Superior temporal gyrus (tissue), 1 donor: Measurements from ENCODE around the gene DNMT3B.
"Not testable (repeated sequence)": the region's sequence is repeated elsewhere in the genome, so short reads cannot be mapped to it uniquely, and the experiment has no call there.

Experiments used
- DNase-seq: peaks from one replicate; pipeline ENCODE4 v3.0.0-alpha.2; 2016; ENCODE audit errors: extremely low spot score

Gene DNMT3B

DNA sequence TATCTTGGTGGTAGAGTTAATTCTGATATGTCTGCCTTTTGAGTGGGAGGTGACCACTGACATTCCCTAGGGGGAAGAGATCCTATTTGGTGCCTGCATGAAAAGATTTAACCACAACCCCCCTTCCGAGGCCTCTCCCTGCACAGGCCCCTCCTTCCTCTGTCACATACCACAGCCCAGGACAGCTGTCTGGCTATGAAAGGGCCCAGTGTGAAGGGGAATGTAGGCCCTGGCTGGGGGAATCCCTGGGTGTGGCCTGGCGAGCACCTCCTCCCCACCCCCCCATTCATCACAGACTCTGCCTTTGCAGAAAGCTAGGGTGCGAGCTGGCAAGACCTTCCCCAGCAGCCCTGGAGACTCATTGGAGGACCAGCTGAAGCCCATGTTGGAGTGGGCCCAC, 30.1 kb downstream of the DNMT3B start:
- no peak for DNase-seq

DNA sequence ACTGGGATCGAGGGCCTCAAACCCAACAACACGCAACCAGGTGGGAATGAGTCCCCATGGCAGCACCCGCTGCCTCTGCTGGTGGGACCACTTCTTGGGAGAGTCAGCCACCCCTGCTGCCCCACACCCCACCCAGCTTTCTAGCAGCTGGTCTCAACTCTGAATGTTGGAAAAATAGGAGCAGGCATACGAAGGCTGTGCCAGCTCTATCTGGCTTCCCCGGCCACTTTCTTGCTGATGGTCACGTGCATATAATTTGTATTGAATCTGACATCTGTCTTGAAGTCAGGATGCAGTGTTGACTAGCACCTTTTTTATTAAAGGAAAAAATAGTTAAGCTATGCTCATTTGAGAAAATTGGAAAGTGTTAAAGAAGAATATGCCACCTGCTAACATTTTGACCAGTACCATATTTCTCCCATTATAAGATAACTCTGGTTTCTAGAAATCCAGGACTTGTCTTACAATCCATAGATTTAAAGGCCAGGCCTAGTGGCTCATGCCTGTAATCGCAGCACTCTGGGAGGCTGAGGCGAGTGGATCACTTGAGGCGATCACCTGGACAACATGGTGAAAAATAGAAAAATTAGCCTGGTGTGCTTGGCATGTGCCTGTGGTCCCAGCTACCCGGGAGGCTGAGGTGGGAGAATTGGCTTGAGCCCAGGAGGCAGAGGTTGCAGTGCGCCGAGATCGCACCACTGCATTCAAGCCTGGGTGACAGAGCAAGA, 30.7 kb downstream of the DNMT3B start:
- no peak for DNase-seq

- DNase-seq: no peak
Observed at GRCh38 chr20:32796383-32796948, 34.3 kb downstream of the DNMT3B start.

GRCh38 chr20:32796981-32797451, 34.8 kb downstream of the DNMT3B start:
- no peak for DNase-seq

DNA sequence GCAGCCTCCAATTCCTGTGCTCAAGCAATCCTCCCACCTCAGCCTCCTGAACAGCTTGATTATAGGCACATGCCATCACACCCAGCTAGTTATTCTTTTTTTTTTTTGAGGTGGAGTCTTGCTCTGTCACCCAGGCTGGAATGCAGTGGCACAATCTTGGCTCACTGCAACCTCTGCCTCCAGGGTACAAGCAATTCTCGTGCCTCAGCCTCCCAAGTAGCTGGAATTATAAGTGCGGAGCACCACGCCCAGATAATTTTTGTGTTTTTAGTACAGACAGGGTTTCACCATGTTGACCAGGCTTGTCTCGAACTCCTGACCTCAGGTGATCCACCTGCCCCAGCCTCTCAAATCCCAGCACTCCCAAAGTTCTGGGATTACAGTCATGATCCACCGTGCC, 35.4 kb downstream of the DNMT3B start:
- not testable (repeated sequence) for DNase-seq

DNA sequence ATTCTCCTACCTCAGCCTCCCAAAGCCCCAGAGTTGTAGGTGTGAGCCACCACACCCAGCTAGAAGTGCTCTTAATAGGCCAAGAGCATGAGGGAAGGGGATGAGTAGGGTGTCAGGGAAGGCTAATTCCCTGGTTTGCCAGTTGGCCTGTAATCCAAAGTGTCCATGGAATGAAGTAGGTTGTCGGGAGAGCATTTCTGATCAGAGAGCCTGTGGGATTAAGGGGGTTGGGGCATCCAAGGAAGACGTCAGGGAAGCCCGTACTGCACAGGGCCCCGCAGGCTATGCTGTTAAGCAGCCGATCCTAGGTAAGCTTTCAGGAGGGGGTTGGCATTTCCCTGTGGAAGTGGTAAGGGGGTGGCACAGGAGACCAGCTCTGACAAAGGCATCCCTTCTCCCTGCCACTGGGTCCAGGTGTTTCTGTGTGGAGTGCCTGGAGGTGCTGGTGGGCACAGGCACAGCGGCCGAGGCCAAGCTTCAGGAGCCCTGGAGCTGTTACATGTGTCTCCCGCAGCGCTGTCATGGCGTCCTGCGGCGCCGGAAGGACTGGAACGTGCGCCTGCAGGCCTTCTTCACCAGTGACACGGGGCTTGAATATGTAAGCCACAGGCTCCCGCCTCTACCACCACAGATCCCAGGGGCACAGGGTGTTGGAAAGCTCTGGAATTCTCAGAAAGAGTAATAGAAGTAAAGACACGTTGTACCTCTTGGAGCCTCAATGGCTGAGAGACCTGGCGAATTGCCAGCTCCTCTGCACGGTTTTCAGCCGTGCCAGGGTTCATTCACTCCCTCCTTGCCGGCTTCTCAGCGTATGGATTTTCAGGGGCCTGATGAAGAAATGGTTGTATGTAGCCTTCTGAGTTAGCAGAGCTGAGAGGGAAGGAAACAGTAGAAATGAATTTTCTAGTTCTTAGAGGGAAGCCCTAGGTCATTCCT, 36.1 kb downstream of the DNMT3B start:
- DNase-seq: no peak

DNA sequence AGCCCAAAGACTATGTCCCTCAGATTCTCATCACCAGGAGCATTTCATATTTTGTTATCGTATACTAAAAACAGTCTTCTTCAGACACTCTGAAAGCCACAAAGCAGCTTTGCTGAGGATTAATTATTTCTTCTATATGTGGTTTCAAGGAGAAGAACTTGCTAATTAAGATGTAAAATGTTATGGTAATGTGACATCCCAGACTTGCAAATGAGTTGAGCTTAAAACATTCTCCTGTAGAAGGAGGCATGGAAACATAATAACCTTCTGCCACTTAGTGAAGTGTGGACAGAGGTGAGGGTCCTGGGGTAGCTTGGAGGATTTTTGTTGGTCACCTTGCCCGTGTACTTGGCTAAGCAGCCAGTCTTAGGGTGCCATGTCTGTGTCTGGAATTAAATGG, 40.9 kb downstream of the DNMT3B start:
- no peak for DNase-seq

DNA sequence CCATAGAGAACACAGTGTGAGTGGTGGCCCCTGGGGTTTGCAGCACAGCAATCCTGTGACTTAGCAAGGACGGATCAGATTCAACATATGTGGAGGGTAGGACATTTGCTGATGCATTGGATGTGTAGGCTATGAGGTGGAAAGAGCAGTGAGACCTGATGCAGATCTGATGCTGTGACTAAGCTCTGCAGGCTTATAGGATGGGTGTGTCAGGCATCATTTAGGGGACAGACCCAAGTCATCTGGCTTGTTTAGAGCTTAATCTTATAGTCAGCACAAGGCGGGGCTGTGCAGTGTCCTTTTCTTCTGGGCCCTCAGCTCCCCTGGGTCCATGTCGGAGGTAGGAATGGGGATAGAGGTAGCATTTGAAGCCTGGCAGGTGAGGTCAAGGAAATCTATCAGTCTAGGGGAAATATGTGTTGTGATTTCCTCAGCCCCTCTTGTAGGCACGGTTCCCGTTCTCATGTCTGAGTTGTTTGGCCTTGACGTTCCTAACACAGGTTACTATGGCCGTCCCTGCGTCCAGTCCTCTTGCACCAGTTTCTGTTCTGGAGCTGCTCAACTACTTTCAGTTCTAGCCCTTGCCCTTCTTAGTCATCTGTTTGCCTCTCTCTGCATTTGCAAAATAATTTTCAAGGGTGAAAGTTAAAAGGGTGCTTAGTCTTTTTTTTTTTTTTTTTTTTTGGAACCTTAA, 42.0 kb downstream of the DNMT3B start:
- DNase-seq: no peak

GRCh38 chr20:32804817-32805216, 42.6 kb downstream of the DNMT3B start:
- DNase-seq: no peak

DNA sequence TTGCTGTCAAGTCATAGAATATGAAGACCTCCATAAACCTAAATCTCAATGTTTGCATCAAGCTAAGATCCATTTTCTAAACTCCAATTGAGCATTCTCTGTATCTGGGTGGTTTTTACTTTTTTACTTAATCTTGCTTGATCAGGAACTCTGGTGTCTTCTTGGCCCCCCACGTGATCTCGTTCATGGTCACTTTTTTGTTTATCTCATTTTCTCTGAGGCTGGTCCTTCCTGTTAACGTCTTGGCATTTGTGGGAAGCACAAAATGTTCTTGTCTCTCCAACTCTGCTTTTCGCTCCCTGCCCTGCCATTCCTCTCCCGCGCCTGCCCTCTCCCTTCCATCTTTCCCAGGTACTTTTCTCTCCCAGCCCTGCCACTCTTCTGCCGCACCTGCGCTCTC, 43.5 kb downstream of the DNMT3B start:
- DNase-seq: no peak

GRCh38 chr20:32806356-32806755, 44.2 kb downstream of the DNMT3B start:
- no peak for DNase-seq

GRCh38 chr20:32807706-32808105, 45.5 kb downstream of the DNMT3B start:
- DNase-seq: no peak

- no peak for DNase-seq
Observed at GRCh38 chr20:32808438-32808837, 46.3 kb downstream of the DNMT3B start.

DNA sequence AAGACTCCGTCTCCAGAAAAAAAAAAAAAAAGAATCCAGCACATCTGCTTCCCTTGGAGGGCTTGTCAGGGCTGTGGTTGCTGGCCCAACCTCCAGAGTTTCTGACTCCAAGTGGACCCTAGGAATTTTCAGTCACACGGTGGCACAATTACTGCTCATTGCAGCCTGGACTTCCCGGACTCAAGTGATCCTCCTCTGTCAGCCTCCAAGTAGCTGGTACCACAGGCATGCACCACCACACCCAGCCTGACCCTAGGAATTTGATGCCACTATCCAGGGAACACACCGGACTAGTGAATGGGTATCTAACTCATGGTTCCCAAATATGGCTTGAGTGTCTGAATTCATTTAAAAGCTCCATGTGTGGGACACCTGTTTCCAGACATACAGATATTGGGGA, 47.7 kb downstream of the DNMT3B start:
- no peak for DNase-seq

DNA sequence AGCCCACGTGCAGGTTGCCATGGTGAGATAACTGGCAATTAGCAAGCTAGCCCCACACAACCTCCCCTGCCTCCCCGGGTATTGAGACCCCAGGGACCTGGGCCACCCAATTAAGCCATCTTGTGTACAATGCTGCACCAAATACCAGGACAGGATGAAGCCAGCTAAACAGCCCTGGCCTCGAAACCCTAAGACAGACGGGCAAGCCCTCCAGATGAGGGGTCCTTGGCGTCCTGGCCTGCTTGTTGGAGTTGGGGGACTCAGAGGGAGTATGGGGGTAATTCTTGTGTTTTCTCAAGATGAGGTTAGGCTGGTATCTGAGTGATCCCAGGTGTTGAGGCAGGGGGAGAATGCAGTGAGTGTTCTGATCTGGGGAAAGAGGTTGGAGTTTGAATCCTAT, 48.8 kb downstream of the DNMT3B start:
- DNase-seq: no peak

GRCh38 chr20:32811886-32812285, 49.7 kb downstream of the DNMT3B start:
- no peak for DNase-seq

- DNase-seq: peak; percentile 46
Observed at GRCh38 chr20:32819992-32820697, 58.0 kb downstream of the DNMT3B start.

- no peak for DNase-seq
Observed at GRCh38 chr20:32820698-32821377, 58.7 kb downstream of the DNMT3B start.

DNA sequence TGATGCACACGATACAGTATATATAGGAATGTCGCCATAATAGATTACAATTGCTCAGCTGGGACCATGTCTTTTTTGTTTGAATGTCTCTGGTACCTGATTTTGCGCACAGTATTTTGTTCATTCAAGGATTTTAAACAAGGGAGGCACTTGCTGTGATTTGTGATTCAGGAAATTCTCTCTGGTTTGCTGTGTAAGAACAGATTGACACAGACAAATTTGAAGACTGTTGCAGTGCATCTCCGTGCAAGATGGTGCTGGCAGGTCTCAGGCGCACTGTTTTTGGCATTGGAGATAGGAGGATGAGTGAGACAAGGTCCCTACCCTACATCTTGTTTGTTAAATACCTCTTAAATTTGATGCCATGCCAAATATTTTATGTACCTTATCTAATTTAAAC, 60.0 kb downstream of the DNMT3B start:
- DNase-seq: no peak

DNA sequence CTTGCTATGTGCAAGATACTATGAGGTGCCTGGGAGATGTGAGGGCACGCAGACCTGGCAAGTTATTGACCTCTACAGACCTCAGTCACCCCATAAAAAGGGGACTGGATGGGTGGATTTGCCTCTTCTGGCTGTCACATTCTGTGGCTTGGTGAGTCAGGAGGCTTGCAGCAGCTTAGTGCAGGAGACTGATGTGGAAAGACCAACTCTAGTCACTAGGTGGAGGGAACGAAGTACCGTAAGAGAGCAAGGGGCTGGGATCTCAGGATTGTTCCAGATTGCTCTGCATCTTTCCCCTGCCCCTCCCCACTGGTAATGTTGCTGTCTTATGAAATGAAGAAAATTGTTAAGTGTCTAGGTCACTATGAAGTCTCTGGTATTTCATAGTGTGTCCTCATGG, 60.9 kb downstream of the DNMT3B start:
- no peak for DNase-seq
